Cortex of kidney (tissue), 1 donor: ENCODE measurements around the gene CCDC39.

Experiments used
- DNase-seq: peaks from one replicate; lab custom pipeline; 2025; lab: John Stamatoyannopoulos, UW

Gene CCDC39

GRCh38 chr3:180679178-180680096, at the start of gene CCDC39:
CCDC39 (minus strand) TSS chr3:180679489; CDS start chr3:180679380, 109 bp downstream.
- DNase-seq, result no peak

DNA sequence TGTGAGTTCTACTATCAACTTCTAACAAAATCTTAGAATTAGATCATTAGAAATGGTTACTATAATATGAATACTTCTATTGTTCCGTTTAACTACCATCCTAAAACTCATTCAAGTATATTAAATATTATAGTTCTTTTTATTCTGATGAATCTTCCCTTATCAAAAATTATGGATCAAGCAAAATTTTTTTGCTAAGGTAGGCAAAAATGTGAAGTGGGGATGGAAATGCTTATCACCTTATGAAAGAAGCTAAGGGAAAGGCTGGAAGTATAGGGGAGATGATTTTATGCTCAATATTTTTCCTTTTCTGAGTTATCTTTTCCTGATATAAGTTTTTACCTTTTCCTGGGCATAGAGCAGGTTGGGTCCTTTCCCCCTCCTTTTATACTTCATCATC, 40.7 kb upstream of the CCDC39 start:
- no peak for DNase-seq

DNA sequence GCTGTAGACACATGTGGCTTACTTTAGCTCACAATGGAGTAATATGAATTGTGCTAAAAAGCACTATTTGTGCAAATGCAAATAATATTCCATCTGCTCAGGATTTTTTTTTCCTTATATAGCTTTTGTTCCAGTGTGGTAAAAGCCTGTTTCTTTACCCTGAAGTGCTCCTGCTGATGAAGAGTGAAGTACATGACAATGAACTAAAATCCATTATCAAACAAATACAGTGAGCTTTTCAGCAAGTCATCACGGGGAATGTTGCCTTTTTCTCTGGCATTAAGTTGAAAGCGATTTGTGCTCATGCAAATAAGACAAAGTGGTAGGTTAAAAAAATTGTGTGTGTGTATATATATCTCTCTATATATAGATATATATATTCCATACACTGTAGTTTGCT, 28.6 kb upstream of the CCDC39 start:
- no peak for DNase-seq

GRCh38 chr3:180705619-180706018, 26.3 kb upstream of the CCDC39 start:
- DNase-seq, result no peak

DNA sequence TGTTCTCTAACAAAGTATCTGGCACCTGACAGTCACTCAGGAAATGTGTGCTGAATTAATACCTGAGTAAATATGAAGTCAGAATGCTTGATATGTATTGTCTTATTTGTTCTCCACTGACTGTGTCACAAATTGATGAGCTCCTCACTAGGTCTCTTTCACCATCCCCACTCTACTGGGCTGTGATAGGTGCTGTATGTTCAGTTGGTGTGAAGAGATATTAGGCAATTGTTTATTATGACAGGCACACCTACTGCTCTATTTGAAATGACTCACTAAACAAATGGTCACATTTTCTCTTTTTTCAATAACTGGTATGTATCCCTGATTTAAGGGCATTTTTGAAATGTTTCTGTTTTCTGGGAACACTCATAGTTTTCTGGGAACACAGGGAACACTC, 25.2 kb upstream of the CCDC39 start:
- no peak for DNase-seq

DNA sequence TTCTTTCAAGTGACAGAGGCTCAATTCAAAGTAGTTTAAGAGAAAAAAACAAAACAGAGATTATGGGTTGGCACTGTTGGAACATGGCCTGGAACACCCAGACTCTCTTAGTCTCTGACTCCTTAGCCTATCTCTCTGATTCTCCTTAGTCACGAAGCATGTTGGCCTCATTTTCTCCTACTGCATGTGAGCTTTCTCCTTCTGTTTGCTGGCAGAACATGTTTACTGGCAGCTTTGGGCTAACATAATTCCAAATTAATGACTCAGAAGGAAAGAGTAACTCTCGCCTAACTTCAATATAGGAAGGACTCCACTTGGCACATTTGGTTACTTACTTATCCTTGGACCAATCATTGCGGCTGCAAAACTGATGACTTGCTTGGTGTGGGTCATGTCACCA, 21.7 kb upstream of the CCDC39 start:
- no peak for DNase-seq

GRCh38 chr3:180698760-180699270, 19.5 kb upstream of the CCDC39 start:
- DNase-seq, result no peak

- no peak for DNase-seq
Measured at GRCh38 chr3:180694321-180694720, 15.0 kb upstream of the CCDC39 start.

- no peak for DNase-seq
Measured at GRCh38 chr3:180693656-180694055, 14.4 kb upstream of the CCDC39 start.

DNA sequence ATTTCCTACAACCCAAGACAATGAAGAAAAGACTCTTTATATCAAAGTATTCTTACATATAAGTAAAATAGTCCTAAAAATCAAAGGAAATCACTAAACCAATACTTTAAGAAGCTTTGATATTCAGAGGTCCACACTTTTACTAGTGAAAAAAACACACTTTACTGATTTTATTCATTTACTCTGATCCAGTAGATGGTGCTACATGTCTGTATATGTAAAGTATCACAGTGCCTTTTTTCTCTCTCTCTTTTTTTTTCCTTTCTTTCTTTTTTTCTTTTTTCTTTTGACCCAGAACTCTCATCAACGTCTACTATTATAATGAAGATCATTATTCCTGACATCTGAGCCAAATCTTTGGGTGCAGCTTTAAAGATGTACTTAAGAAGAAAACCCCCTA, 10.8 kb upstream of the CCDC39 start:
- no peak for DNase-seq

DNA sequence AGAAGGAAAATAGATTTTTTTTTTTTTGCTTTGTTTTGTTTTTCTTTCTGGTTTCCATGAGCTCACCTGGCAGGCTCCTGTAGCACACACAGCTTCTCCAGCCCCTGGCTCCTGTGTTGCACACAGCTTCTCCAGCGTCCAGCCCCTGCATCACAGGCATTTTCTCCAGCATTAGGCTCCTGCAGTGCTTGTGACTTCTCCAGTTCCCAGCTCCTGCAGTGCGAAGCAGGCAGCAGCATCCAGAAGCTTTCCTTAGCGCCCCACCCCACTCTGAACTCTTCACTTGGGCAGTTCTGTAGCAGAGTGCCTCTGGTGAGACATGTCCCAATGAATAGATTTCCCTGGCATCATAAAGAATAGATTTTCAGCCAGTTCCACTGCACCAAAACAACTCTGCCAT, 5.5 kb upstream of the CCDC39 start:
- no peak for DNase-seq

GRCh38 chr3:180683816-180684215, 4.5 kb upstream of the CCDC39 start:
- no peak for DNase-seq

DNA sequence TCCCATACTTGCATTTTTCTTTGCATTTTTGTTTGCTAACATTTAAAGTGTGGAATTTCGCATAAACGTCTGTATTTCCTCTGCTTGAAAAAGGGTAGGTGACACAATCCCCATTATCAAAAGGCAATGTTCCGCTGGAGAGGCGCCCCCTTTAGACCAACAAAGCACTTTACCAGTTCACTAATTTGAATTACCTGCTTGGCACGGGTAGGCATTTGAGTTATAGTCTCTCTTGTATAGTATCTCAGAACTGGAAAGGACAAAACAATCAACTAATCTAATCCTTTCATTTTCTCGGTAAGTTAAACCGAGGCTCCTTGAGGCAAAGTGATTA, 775 bp upstream of the CCDC39 start:
- DNase-seq, result no peak

DNA sequence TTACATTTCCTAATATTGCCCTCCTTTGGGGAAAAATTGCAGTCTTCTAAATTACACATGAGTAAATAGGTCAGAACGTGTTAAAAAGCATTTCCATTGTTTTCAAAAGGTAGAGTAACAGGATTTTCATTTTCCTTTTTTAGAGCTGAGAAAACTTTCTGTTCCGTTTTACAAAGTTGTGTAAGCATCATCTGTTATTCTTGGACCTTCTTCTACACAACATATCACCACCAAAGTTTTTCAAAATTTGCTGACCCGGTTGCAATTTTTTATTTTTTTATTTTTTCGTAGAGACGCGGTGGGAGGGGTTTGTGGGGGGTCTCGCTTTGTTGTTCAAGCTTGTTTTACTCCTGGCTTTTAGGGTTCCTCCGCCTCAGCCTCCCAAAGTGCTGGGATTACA, 1.1 kb downstream of the CCDC39 start:
- DNase-seq, result no peak

DNA sequence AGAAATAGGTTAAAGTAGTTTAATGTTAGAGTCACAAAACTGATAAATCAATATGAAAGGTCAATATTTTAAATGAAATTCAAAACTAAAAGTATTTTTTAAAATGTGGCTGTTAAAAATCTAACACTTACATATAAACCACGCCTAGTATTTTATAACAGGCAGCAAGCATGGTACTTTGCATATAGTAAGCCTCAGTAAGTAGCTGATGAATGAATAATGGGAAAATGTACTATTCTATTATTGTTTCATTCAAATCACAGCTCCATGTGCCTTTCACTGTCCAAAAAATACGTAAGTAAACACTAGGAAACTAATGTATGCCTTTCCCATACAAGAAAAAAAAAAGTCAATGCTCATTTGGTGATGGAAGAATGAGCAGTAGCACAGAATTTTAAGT, 17.8 kb downstream of the CCDC39 start:
- DNase-seq, result no peak

GRCh38 chr3:180657094-180657493, 22.2 kb downstream of the CCDC39 start:
- no peak for DNase-seq

DNA sequence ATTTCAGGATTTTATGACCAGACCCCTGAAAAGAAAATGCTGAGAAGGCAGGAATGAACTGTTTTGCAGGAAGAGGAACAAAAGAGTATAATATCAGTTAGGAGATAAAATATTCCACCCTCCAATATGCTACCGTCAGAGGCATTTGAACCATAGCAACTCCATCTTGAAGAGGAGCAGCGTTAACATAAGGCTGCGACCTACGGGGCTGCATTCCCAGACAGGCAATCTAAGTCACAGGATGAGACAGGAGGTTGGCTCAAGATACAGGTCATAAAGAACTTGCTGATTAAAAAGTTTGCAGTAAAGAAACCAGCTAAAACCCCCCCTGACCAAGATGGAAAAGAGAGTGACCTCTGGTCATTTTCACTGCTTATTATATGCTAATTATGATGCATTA, 22.9 kb downstream of the CCDC39 start:
- no peak for DNase-seq

GRCh38 chr3:180646187-180646790, 33.0 kb downstream of the CCDC39 start:
- DNase-seq, result no peak

DNA sequence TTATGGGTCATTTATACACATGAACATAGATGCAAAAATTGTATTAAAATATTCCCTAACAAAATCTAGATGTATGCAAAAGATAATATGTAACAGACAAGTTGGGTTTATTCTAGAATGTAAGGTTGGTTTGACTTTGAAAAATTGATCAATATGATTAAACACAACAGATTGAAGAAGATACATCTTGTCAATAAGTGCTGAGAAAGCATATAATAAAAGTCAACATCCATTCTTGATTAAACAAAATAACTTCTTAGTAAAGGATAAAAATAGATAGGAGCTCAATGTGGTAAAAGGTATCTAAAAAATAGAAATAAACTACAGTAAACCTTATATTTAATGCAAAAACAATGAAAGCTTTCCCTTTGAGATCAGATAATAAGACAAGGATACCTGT, 38.3 kb downstream of the CCDC39 start:
- no peak for DNase-seq

DNA sequence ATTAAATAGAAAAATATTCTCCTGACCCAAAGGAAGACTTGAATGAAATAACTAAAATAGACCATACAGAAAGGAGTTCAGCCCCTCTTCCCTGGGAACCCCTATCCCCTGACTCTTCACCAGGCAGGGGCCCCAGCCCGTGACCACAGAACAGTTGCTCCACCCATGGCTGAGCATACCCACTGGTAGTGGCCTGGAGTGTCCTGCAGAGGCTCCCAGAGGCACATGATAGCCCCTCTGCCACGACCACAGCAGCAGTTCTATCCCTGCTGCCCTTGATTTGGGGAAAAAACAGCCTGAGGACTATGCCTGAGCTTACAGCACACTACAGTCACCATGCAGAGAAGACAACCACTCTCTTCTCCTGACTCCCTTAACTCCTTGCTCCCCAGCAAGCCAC, 45.6 kb downstream of the CCDC39 start:
- no peak for DNase-seq

DNA sequence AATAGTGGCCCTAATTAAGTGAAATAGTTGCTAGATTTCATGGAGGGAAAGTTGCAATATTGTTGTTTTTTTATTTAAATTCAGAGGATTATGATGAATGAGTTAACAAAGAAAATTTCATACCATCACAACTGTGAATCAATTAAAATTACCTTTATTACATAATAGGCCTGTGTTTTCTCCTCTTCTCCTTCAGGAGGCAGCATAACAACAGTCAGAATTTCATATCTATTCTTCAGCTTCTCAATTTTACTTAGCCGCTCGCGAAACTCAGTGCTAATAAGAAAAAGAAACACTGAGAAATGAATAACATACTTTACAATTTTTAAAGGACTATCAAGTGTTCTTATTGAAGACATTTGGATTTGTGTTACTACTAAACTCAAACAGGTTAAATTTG, 48.0 kb downstream of the CCDC39 start:
- no peak for DNase-seq

DNA sequence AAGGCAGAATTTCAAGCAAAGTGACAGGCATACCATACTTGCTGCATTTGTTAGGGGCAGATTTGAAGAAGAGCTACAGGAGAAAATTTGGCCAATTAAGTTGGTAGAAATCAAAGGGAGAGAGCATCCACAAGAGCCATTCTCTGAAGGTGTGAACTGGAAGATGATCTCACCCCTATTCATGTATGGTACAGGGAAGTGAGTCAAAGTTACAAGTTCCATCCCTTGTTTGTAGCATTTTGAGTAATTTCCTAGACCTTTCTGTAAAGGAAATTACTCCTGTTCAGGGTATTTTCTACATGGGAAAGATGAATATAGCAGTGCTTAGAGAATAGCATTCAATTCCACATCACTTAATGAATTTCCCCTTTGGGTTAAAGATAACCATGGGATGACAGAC, 48.9 kb downstream of the CCDC39 start:
- DNase-seq, result no peak

- no peak for DNase-seq
Measured at GRCh38 chr3:180626844-180627243, 52.4 kb downstream of the CCDC39 start.

GRCh38 chr3:180624714-180625113, 54.6 kb downstream of the CCDC39 start:
- DNase-seq, result no peak
